ENCODE data around the gene SLC5A4.
A peak's percentile ranks its signal among the peaks of the same experiment; 100 is the strongest.

SLC5A4 gene

DNA sequence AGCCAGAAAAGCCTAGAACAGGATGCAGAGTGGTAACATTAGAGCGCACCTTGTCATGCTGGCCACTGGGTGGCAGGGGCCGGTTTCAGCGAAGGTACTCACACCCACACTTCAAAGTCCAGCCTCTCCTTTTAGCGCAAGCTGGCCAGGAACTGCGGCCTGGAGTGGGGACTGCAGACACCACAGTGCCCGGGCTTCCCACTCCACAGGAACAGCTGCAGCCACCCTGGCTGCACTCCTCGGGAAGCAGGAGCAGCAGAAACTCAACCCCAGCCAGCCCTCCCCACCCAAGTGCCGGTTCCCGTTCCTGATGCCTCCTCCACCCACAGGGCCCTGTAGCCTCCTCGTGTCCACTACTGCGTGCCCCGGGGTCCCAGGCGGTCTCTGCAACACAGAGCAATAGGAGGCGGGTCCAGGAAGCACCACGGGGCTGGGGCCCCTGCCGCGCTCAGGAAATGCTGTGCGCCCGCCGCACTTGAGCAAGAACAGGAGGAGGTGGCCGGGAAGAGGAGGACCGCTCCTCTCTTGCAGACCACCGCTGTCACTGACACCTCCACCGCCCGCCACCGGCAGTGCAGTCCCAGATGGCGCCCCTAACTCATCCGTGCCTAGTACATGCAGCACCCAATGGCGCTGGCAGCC lies 52.5 kb downstream of the SLC5A4 start:
- Histone ChIP-seq H4K20me1 (ENCODE audit: low read depth, low read length) (no peaks in the 10 kb centered on the region), H3K9me3 (ENCODE audit: insufficient read depth, low read length) (no peaks in the 10 kb centered on the region), H3K4me2 (ENCODE audit: low read depth, low read length, poor library complexity, severe bottlenecking) (no peak overlapping the region), H3K4me3 (ENCODE audit: insufficient read depth, low read length, poor library complexity, severe bottlenecking) (no peak overlapping the region), H3K27me3 (ENCODE audit: low read length) (no peaks in the 10 kb centered on the region), H3K9me2 (replicated peaks; ENCODE audit: insufficient read depth, low read length) (no peaks in the 10 kb centered on the region), H3F3A (ENCODE audit: insufficient read depth) (no peaks in the 10 kb centered on the region), H3K79me2 (ENCODE audit: insufficient read depth, low read length) (no peaks in the 10 kb centered on the region), H2AFZ (ENCODE audit: low read depth, low read length, severe bottlenecking) (no peak overlapping the region), H3K9ac (ENCODE audit: low read length) (no peak overlapping the region), H3K27ac (ENCODE audit: low read depth, low read length) (no peak overlapping the region), H3K36me3 (ENCODE audit: low read length) (no peaks in the 10 kb centered on the region)
- TF ChIP-seq CTCF (IDR thresholded peaks at IDR 0.05; ENCODE audit: insufficient read depth, low read length, poor library complexity, severe bottlenecking) (peak; percentile 35), EZH2phosphoT487 (conservative IDR thresholded peaks at IDR 0.05; ENCODE audit: low read length) (no peak)

GRCh38 chr22:32202161-32202538 lies 53.0 kb downstream of the SLC5A4 start:
- Histone ChIP-seq H3K79me2 (ENCODE audit: insufficient read depth, low read length) (no peaks in the 10 kb centered on the region), H3F3A (ENCODE audit: insufficient read depth) (no peaks in the 10 kb centered on the region), H3K9ac (ENCODE audit: low read length) (no peak overlapping the region), H3K9me3 (ENCODE audit: insufficient read depth, low read length) (no peaks in the 10 kb centered on the region), H4K20me1 (ENCODE audit: low read depth, low read length) (no peaks in the 10 kb centered on the region), H3K27ac (ENCODE audit: low read depth, low read length) (no peak overlapping the region), H2AFZ (ENCODE audit: low read depth, low read length, severe bottlenecking) (no peak overlapping the region), H3K27me3 (ENCODE audit: low read length) (no peaks in the 10 kb centered on the region), H3K9me2 (replicated peaks; ENCODE audit: insufficient read depth, low read length) (no peaks in the 10 kb centered on the region), H3K36me3 (ENCODE audit: low read length) (no peaks in the 10 kb centered on the region), H3K4me3 (ENCODE audit: insufficient read depth, low read length, poor library complexity, severe bottlenecking) (no peak overlapping the region), H3K4me2 (ENCODE audit: low read depth, low read length, poor library complexity, severe bottlenecking) (no peak overlapping the region)
- TF ChIP-seq EZH2phosphoT487 (conservative IDR thresholded peaks at IDR 0.05; ENCODE audit: low read length) (no peak), CTCF (IDR thresholded peaks at IDR 0.05; ENCODE audit: insufficient read depth, low read length, poor library complexity, severe bottlenecking) (no peak)

DNA sequence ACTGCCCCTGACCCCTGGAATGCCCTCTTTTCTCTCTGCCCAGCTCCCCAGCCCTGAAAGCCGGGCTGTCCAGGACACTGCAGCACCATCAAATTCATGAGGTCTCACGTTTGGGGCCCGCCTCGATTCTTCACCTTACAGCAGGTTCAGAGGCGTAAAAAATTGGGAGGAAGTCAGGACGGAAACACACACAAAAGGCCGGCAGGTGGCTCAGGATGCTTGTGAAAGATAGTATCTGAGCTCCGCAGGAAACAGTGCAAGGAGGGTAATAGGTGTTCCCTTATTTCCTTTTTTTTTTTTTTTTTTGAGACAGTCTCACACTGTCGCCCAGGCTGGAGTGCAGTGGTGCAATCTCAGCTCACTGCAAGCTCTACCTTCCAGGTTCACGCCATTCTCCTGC lies 54.4 kb downstream of the SLC5A4 start:
- Histone ChIP-seq H3K4me3 (ENCODE audit: insufficient read depth, low read length, poor library complexity, severe bottlenecking) (no peak overlapping the region), H3K79me2 (ENCODE audit: insufficient read depth, low read length) (no peaks in the 10 kb centered on the region), H3F3A (ENCODE audit: insufficient read depth) (no peaks in the 10 kb centered on the region), H2AFZ (ENCODE audit: low read depth, low read length, severe bottlenecking) (no peak overlapping the region), H3K4me2 (ENCODE audit: low read depth, low read length, poor library complexity, severe bottlenecking) (no peak overlapping the region), H3K27me3 (ENCODE audit: low read length) (no peaks in the 10 kb centered on the region), H3K36me3 (ENCODE audit: low read length) (no peaks in the 10 kb centered on the region), H3K9me2 (replicated peaks; ENCODE audit: insufficient read depth, low read length) (no peaks in the 10 kb centered on the region), H3K27ac (ENCODE audit: low read depth, low read length) (no peak overlapping the region), H3K9ac (ENCODE audit: low read length) (no peak overlapping the region), H3K9me3 (ENCODE audit: insufficient read depth, low read length) (no peaks in the 10 kb centered on the region), H4K20me1 (ENCODE audit: low read depth, low read length) (no peaks in the 10 kb centered on the region)
- no peak for TF ChIP-seq EZH2phosphoT487 (conservative IDR thresholded peaks at IDR 0.05; ENCODE audit: low read length)
- TF ChIP-seq CTCF (IDR thresholded peaks at IDR 0.05; ENCODE audit: insufficient read depth, low read length, poor library complexity, severe bottlenecking) = no peak

Measured in SU-DHL-6 (cell line).